GM12864 (cell line): ENCODE results near the gene PDE11A.

Experiments
- DNase-seq: peaks from one replicate; pipeline ENCODE4 v3.0.0-alpha.2; 2011; ENCODE audit warnings: low read depth
- H3K4me3 ChIP-seq: 2 replicates; pipeline ENCODE4 v1.5.1; 2011; ENCODE audit warnings: mild to moderate bottlenecking, low read depth, low read length, control low read depth
- TF ChIP-seq, protein P1 (sequence below): IDR thresholded peaks from 2 replicates; pipeline ENCODE4 v1.5.1; 2011; ENCODE audit warnings: low read depth, mild to moderate bottlenecking, moderate library complexity, low read length, control low read depth, inconsistent platforms; ENCODE audit errors: missing control alignments

The PDE11A gene

DNA sequence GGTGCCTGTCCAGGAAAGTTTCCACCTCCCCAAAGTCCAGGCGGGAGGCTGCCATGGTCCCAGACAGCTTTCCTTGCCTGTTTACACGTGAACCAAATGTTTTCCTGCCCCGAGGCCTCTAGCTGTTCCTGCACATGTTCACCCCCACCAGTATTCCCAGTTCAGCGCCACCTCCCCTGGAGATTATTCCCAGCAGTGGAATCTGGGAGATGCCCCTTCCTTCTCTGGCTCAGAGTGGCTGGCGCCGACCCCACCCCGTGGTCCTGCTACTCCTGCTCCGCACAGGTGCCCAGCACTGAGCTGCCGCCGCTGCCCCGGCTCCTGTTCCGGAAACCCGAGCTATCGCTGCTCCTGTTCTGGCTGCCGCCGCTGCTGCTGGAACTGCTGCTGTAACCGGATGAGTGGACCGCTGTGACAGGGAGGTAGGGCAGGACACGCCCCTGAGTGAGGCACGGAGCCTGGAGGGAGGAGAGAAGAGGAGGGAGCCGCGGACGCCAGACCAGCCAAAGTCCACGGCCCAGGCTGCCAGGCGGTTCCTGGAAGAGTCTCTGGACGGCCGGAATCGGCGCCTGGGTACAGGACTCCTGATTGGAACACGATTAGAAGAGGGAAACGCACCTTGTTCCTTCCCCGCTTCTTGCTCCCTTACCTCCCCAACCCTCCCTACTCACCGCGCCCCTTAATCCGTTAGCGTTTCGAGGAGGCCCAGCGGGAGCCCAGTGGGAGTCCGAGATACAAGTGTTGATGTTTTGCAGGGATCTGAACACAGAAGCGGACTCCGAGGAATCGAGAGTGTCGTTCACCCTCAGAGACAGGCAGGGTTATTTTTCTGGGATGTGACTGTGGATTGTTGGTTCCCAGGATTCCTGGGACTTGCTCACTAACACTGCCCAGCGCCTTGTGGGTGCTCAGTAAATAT is at the start of gene PDE11A:
PDE11A (minus strand) TSS at position 395 of the 919 bp plus-strand sequence; CDS start at position 55, 340 bp downstream.
- H3K4me3 ChIP-seq, result no peak within 1 kb of the TSS
- no peak for DNase-seq
- TF ChIP-seq, protein P1, sequence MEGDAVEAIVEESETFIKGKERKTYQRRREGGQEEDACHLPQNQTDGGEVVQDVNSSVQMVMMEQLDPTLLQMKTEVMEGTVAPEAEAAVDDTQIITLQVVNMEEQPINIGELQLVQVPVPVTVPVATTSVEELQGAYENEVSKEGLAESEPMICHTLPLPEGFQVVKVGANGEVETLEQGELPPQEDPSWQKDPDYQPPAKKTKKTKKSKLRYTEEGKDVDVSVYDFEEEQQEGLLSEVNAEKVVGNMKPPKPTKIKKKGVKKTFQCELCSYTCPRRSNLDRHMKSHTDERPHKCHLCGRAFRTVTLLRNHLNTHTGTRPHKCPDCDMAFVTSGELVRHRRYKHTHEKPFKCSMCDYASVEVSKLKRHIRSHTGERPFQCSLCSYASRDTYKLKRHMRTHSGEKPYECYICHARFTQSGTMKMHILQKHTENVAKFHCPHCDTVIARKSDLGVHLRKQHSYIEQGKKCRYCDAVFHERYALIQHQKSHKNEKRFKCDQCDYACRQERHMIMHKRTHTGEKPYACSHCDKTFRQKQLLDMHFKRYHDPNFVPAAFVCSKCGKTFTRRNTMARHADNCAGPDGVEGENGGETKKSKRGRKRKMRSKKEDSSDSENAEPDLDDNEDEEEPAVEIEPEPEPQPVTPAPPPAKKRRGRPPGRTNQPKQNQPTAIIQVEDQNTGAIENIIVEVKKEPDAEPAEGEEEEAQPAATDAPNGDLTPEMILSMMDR, result no peak

DNA sequence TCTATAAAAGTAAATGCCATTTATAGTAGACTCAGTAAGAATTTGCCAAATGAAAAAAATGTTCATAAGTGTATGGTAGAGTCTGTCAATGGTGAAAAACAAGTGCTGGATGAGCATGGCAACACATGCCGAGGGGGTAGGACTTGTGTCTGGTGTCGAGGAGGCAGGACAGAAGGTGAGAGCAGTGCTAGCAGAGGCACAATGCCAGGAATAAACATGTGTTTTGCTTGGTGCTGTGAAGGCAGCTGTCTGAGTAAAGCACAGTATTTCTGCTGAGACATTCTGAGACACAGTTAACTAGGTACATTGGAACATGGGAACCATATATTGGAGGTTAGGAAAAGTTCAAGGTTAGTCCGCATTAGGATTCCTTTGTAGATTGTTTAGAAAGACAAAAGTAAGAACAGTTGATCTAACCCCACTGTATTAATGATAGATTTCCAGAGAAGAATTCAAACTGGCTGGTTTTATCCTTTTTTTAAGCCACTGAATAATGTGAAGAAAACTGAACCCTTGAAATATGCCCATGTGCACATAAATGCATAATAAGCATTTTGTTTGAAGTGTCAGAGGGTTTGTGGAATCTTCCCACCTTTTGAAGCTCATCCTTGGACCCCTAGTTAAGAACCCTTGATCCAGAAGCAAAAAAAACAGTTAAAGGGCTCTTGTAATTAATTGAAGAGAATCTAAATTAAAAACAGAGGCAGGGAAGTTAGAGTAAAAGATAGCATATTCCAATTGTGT is 46.8 kb upstream of the PDE11A start:
- no peak for DNase-seq
- H3K4me3 ChIP-seq, result no peak overlapping the region
- TF ChIP-seq, protein P1, result no peak

DNA sequence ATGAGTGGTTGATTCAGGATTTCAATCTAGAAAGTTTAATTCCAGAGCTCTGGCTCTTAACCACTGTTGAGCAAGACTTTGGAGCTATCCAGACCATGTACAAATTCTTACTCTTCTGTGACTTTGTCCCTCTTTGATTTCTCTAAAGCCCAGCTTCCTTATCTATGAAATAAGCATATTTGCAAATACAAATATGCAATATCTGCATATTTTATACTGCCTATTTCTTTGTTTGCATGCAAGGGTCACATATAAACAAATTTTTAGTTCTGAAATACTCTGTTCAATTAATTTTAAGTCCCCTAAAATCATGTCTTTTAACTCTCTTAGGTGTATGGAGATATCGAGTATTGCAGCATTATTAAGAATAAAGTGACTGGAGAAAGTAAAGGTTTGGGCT is 45.1 kb upstream of the PDE11A start:
- H3K4me3 ChIP-seq, result no peak overlapping the region
- TF ChIP-seq, protein P1, result no peak
- DNase-seq, result no peak

DNA sequence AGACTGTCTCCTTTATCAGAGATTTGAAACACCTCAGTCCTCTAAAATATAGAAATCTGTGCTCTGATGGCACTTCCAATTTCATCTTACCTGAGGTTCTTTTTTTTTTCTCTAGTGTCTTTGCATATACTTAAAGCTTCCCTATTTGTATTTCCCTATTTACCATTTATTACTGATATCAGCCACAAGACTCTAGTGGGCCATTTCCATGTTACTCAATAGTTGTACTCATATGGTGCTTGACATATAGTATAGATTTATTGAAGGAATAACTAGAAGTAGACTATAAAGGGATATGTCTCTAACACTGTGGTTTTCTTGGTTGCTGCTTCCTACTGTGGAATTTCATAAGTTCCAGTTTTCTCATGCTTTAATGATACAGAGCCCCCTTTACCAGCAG is 42.7 kb upstream of the PDE11A start:
- DNase-seq, result no peak
- no peak overlapping the region for H3K4me3 ChIP-seq
- TF ChIP-seq, protein P1, result no peak

DNA sequence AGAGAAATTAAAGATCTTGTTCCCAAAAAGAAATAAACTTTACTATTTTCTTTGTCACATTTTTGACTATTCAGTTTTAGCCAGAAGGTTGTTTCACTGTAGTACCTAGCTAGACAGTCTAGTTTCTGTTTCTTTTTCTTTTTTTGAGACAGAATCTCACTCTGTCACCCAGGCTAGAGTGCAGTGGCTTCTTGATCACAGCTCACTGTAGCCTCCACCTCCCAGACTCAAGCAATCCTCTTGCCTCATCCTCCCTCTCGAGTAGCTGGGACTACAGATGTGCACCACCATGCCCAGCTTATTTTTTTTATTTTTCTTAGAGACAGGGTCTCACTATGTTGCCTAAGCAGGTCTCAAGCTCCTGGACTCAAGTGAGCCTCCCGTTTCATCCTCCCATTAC is 41.9 kb upstream of the PDE11A start:
- H3K4me3 ChIP-seq, result peak overlapping the region; percentile 16; the same call in 1 of the 2 replicates
- no peak for DNase-seq
- TF ChIP-seq, protein P1, result no peak

DNA sequence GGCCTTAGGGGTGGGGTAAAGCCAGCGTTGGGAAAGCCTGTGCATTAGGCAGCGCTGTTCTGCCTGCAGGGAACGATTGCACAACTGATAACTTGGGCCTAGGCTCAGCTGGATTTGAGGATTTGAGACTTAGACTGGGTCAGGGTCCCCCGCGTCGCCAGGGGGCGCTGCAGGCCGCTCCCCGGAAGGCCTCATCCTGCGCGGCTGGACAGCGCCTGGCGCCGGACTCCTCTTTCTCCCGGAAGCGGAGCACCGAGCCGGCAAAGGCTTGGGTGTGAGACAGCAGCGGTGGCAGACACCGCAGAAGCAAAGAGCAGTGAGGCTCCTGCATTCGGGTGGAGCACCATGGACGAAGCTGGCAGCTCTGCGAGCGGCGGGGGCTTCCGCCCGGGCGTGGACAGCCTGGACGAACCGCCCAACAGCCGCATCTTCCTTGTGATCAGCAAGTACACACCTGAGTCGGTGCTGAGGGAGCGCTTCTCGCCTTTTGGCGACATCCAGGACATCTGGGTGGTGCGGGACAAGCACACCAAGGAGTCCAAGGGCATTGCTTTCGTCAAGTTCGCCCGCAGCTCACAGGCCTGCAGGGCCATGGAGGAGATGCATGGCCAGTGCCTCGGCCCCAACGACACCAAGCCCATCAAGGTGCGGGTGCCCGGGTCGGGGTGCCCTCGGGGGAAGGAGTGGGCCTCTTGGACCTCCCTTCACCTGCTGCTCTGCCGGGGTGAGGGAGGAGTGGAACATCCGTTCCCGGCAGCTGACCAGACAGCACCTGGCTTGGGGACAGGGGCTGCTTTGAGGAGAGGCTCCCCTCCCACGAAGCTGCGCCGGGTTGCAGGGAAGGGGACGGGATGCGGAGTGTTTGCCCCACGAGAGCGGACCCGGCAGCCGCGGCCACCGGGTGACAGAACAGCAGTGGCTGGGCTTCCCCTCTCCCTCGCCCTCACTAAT is 39.9 kb upstream of the PDE11A start, which contains the start of gene RBM45:
RBM45 (plus strand) TSS at position 236 of the 951 bp plus-strand sequence; CDS start at position 346, 110 bp downstream.
- TF ChIP-seq, protein P1, result peak; percentile 95
- peak; percentile 77 for DNase-seq
- peak within 1 kb of the TSS; percentile 99 for H3K4me3 ChIP-seq
